ENCODE measurements around the gene RFPL4A. TPM values are rescaled to one million over a fixed set of nuclear protein-coding genes. Genes with fewer than 3 reads are reported as not detected.

The RFPL4A gene
- total RNA-seq: under 0.01 TPM in 1 of 2 replicates, not detected in the other

GRCh38 chr19:55758797-55759196 lies at the start of gene RFPL4A:
Gene RFPL4A, plus strand, starts transcription at chr19:55759097. Its CDS starts 2,704 bp downstream, at chr19:55761801.

GRCh38 chr19:55738302-55738701 lies 20.6 kb upstream of the RFPL4A start, which contains the start of gene NLRP9:
Gene NLRP9, minus strand, starts transcription at chr19:55738402. Its CDS starts 28 bp downstream, at chr19:55738374.

GRCh38 chr19:55768818-55769217 lies 9.9 kb downstream of the RFPL4A start, which contains the start of gene RFPL4AL1:
Gene RFPL4AL1, plus strand, starts transcription at chr19:55769118. Its CDS starts 2,687 bp downstream, at chr19:55771805.

Other genes starting within 250 kb of the RFPL4A start
- not detected in 2 replicates for gene SBK2, start 222.0 kb upstream of the RFPL4A start, total RNA-seq
- 0.32 TPM in 1 of 2 replicates, not detected in the other for gene SBK3, start 213.6 kb upstream of the RFPL4A start, total RNA-seq
- gene ZNF579, start 178.2 kb upstream of the RFPL4A start, total RNA-seq: 3.2 TPM in 2 replicates
- gene FIZ1, start 159.6 kb upstream of the RFPL4A start, total RNA-seq: 1.8 and 2.6 TPM in 2 replicates
- 7.8 and 10.3 TPM in 2 replicates for gene ZNF524, start 158.8 kb upstream of the RFPL4A start, total RNA-seq
- 0.61 and 0.65 TPM in 2 replicates for gene ZNF865, start 153.4 kb upstream of the RFPL4A start, total RNA-seq
- 3.6 and 3.8 TPM in 2 replicates for gene ZNF784, start 134.5 kb upstream of the RFPL4A start, total RNA-seq
- 1.9 and 2.7 TPM in 2 replicates for gene ZNF580, start 118.1 kb upstream of the RFPL4A start, total RNA-seq
- gene ZNF581, start 115.4 kb upstream of the RFPL4A start, total RNA-seq: 16.1 and 21.4 TPM in 2 replicates
- 7.6 and 7.8 TPM in 2 replicates for gene CCDC106, start 110.9 kb upstream of the RFPL4A start, total RNA-seq
- 87.7 and 143 TPM in 2 replicates for gene U2AF2, start 104.1 kb upstream of the RFPL4A start, total RNA-seq
- 19.2 and 50.8 TPM in 2 replicates for gene EPN1, start 83.9 kb upstream of the RFPL4A start, total RNA-seq
- gene NLRP9, start 20.7 kb upstream of the RFPL4A start, total RNA-seq: not detected in 2 replicates
- gene RFPL4AL1, start 10.0 kb downstream of the RFPL4A start, total RNA-seq: not detected in 2 replicates
- gene NLRP11, start 72.9 kb downstream of the RFPL4A start, total RNA-seq: not detected in 2 replicates
- gene NLRP4, start 77.4 kb downstream of the RFPL4A start, total RNA-seq: not detected in 2 replicates
- gene NLRP13, start 173.2 kb downstream of the RFPL4A start, total RNA-seq: not detected in 2 replicates
- not detected in 2 replicates for gene NLRP8, start 188.7 kb downstream of the RFPL4A start, total RNA-seq
- gene NLRP5, start 227.7 kb downstream of the RFPL4A start, total RNA-seq: not detected in 2 replicates